ENCODE data around the gene CD6.
"Not testable (repeated sequence)": the region's sequence is repeated elsewhere in the genome, so short reads cannot be mapped to it uniquely, and the experiment has no call there.

The CD6 gene

GRCh38 chr11:60959431-60959830 lies 12.0 kb upstream of the CD6 start:
- no peak overlapping the region for H3K4me3 ChIP-seq (ENCODE audit: low read depth in 1 of 2, low read length in 2 of 2)
- no peak overlapping the region for H3K27ac ChIP-seq (ENCODE audit: low read depth, low read length)
- no peaks in the 10 kb centered on the region for H3K36me3 ChIP-seq (ENCODE audit: insufficient read depth, low read length)
- H3K27me3 ChIP-seq (ENCODE audit: control insufficient read depth in 1 of 2, insufficient read depth in 2 of 2, low read length in 2 of 2), result no peaks in the 10 kb centered on the region
- no peaks in the 10 kb centered on the region for H3K9me3 ChIP-seq (ENCODE audit: low read length)
- no peak overlapping the region for H3K9ac ChIP-seq (ENCODE audit: low read length)
- H3K4me1 ChIP-seq (ENCODE audit: insufficient read depth, low read length), result no peaks in the 10 kb centered on the region

- Histone ChIP-seq H3K27ac (ENCODE audit: low read depth, low read length) (no peak overlapping the region), H3K4me3 (ENCODE audit: low read depth in 1 of 2, low read length in 2 of 2) (no peak overlapping the region), H3K4me1 (ENCODE audit: insufficient read depth, low read length) (no peaks in the 10 kb centered on the region)
Observed at GRCh38 chr11:60960405-60960804, 11.1 kb upstream of the CD6 start.

GRCh38 chr11:60964801-60965200 lies 6.7 kb upstream of the CD6 start:
- Histone ChIP-seq H3K9ac (ENCODE audit: low read length) (no peak overlapping the region), H3K4me3 (ENCODE audit: low read depth in 1 of 2, low read length in 2 of 2) (no peak overlapping the region), H3K9me3 (ENCODE audit: low read length) (no peaks in the 10 kb centered on the region), H3K4me1 (ENCODE audit: insufficient read depth, low read length) (no peaks in the 10 kb centered on the region), H3K27ac (ENCODE audit: low read depth, low read length) (no peak overlapping the region), H3K36me3 (ENCODE audit: insufficient read depth, low read length) (no peaks in the 10 kb centered on the region), H3K27me3 (ENCODE audit: control insufficient read depth in 1 of 2, insufficient read depth in 2 of 2, low read length in 2 of 2) (no peaks in the 10 kb centered on the region)

More at GRCh38 chr11:60960405-60960804, 11.1 kb upstream of the CD6 start:
- H3K27me3 ChIP-seq (ENCODE audit: control insufficient read depth in 1 of 2, insufficient read depth in 2 of 2, low read length in 2 of 2), result no peaks in the 10 kb centered on the region
- H3K36me3 ChIP-seq (ENCODE audit: insufficient read depth, low read length), result no peaks in the 10 kb centered on the region
- no peaks in the 10 kb centered on the region for H3K9me3 ChIP-seq (ENCODE audit: low read length)
- no peak overlapping the region for H3K9ac ChIP-seq (ENCODE audit: low read length)

GRCh38 chr11:60966890-60967289 lies 4.6 kb upstream of the CD6 start:
- H3K4me1 ChIP-seq (ENCODE audit: insufficient read depth, low read length), result no peaks in the 10 kb centered on the region
- H3K27ac ChIP-seq (ENCODE audit: low read depth, low read length), result no peak overlapping the region
- H3K9ac ChIP-seq (ENCODE audit: low read length), result no peak overlapping the region
- no peak overlapping the region for H3K4me3 ChIP-seq (ENCODE audit: low read depth in 1 of 2, low read length in 2 of 2)
- H3K36me3 ChIP-seq (ENCODE audit: insufficient read depth, low read length), result no peaks in the 10 kb centered on the region
- H3K27me3 ChIP-seq (ENCODE audit: control insufficient read depth in 1 of 2, insufficient read depth in 2 of 2, low read length in 2 of 2), result no peaks in the 10 kb centered on the region
- no peaks in the 10 kb centered on the region for H3K9me3 ChIP-seq (ENCODE audit: low read length)

GRCh38 chr11:60968223-60968622 lies 3.3 kb upstream of the CD6 start:
- Histone ChIP-seq H3K27me3 (ENCODE audit: control insufficient read depth in 1 of 2, insufficient read depth in 2 of 2, low read length in 2 of 2) (no peaks in the 10 kb centered on the region), H3K4me1 (ENCODE audit: insufficient read depth, low read length) (no peaks in the 10 kb centered on the region), H3K4me3 (ENCODE audit: low read depth in 1 of 2, low read length in 2 of 2) (no peak overlapping the region), H3K9ac (ENCODE audit: low read length) (no peak overlapping the region), H3K9me3 (ENCODE audit: low read length) (no peaks in the 10 kb centered on the region), H3K36me3 (ENCODE audit: insufficient read depth, low read length) (no peaks in the 10 kb centered on the region), H3K27ac (ENCODE audit: low read depth, low read length) (no peak overlapping the region)

- Histone ChIP-seq H3K27ac (ENCODE audit: low read depth, low read length) (no peak overlapping the region), H3K4me3 (ENCODE audit: low read depth in 1 of 2, low read length in 2 of 2) (no peak overlapping the region), H3K27me3 (ENCODE audit: control insufficient read depth in 1 of 2, insufficient read depth in 2 of 2, low read length in 2 of 2) (no peaks in the 10 kb centered on the region), H3K36me3 (ENCODE audit: insufficient read depth, low read length) (no peaks in the 10 kb centered on the region), H3K9me3 (ENCODE audit: low read length) (no peaks in the 10 kb centered on the region), H3K4me1 (ENCODE audit: insufficient read depth, low read length) (no peaks in the 10 kb centered on the region), H3K9ac (ENCODE audit: low read length) (no peak overlapping the region)
Observed at GRCh38 chr11:60970369-60970774, 1.1 kb upstream of the CD6 start.

- Histone ChIP-seq H3K36me3 (ENCODE audit: insufficient read depth, low read length) (no peaks in the 10 kb centered on the region), H3K27ac (ENCODE audit: low read depth, low read length) (no peak overlapping the region), H3K27me3 (ENCODE audit: control insufficient read depth in 1 of 2, insufficient read depth in 2 of 2, low read length in 2 of 2) (no peaks in the 10 kb centered on the region), H3K9me3 (ENCODE audit: low read length) (no peaks in the 10 kb centered on the region), H3K9ac (ENCODE audit: low read length) (no peak overlapping the region), H3K4me3 (ENCODE audit: low read depth in 1 of 2, low read length in 2 of 2) (no peak overlapping the region), H3K4me1 (ENCODE audit: insufficient read depth, low read length) (no peaks in the 10 kb centered on the region)
Observed at GRCh38 chr11:60970890-60971289, 590 bp upstream of the CD6 start.

GRCh38 chr11:60972182-60973030 lies 926 bp downstream of the CD6 start:
- no peak overlapping the region for H3K9ac ChIP-seq (ENCODE audit: low read length)
- no peak overlapping the region for H3K4me3 ChIP-seq (ENCODE audit: low read depth in 1 of 2, low read length in 2 of 2)
- H3K36me3 ChIP-seq (ENCODE audit: insufficient read depth, low read length), result no peaks in the 10 kb centered on the region
- no peak overlapping the region for H3K27ac ChIP-seq (ENCODE audit: low read depth, low read length)
- H3K9me3 ChIP-seq (ENCODE audit: low read length), result no peaks in the 10 kb centered on the region
- no peaks in the 10 kb centered on the region for H3K27me3 ChIP-seq (ENCODE audit: control insufficient read depth in 1 of 2, insufficient read depth in 2 of 2, low read length in 2 of 2)
- no peaks in the 10 kb centered on the region for H3K4me1 ChIP-seq (ENCODE audit: insufficient read depth, low read length)

- Histone ChIP-seq H3K9ac (ENCODE audit: low read length) (no peak overlapping the region), H3K4me3 (ENCODE audit: low read depth in 1 of 2, low read length in 2 of 2) (no peak overlapping the region), H3K27me3 (ENCODE audit: control insufficient read depth in 1 of 2, insufficient read depth in 2 of 2, low read length in 2 of 2) (no peaks in the 10 kb centered on the region), H3K9me3 (ENCODE audit: low read length) (no peaks in the 10 kb centered on the region), H3K27ac (ENCODE audit: low read depth, low read length) (no peak overlapping the region), H3K36me3 (ENCODE audit: insufficient read depth, low read length) (no peaks in the 10 kb centered on the region), H3K4me1 (ENCODE audit: insufficient read depth, low read length) (no peaks in the 10 kb centered on the region)
Observed at GRCh38 chr11:60973699-60974098, 2.2 kb downstream of the CD6 start.

- not testable (repeated sequence) for H3K4me3 ChIP-seq (ENCODE audit: low read depth in 1 of 2, low read length in 2 of 2); H3K9ac ChIP-seq (ENCODE audit: low read length); H3K36me3 ChIP-seq (ENCODE audit: insufficient read depth, low read length); H3K4me1 ChIP-seq (ENCODE audit: insufficient read depth, low read length); H3K27ac ChIP-seq (ENCODE audit: low read depth, low read length); H3K27me3 ChIP-seq (ENCODE audit: control insufficient read depth in 1 of 2, insufficient read depth in 2 of 2, low read length in 2 of 2); H3K9me3 ChIP-seq (ENCODE audit: low read length)
Observed at GRCh38 chr11:60974316-60974715, 2.8 kb downstream of the CD6 start.

GRCh38 chr11:60974726-60975125 lies 3.2 kb downstream of the CD6 start:
- no peaks in the 10 kb centered on the region for H3K36me3 ChIP-seq (ENCODE audit: insufficient read depth, low read length)
- H3K4me3 ChIP-seq (ENCODE audit: low read depth in 1 of 2, low read length in 2 of 2), result no peak overlapping the region
- no peaks in the 10 kb centered on the region for H3K9me3 ChIP-seq (ENCODE audit: low read length)
- no peaks in the 10 kb centered on the region for H3K4me1 ChIP-seq (ENCODE audit: insufficient read depth, low read length)
- no peak overlapping the region for H3K9ac ChIP-seq (ENCODE audit: low read length)
- H3K27ac ChIP-seq (ENCODE audit: low read depth, low read length), result no peak overlapping the region
- H3K27me3 ChIP-seq (ENCODE audit: control insufficient read depth in 1 of 2, insufficient read depth in 2 of 2, low read length in 2 of 2), result no peaks in the 10 kb centered on the region

- H3K4me1 ChIP-seq (ENCODE audit: insufficient read depth, low read length), result no peaks in the 10 kb centered on the region
- H3K27ac ChIP-seq (ENCODE audit: low read depth, low read length), result no peak overlapping the region
- no peak overlapping the region for H3K9ac ChIP-seq (ENCODE audit: low read length)
- no peaks in the 10 kb centered on the region for H3K27me3 ChIP-seq (ENCODE audit: control insufficient read depth in 1 of 2, insufficient read depth in 2 of 2, low read length in 2 of 2)
- no peaks in the 10 kb centered on the region for H3K36me3 ChIP-seq (ENCODE audit: insufficient read depth, low read length)
- no peak overlapping the region for H3K4me3 ChIP-seq (ENCODE audit: low read depth in 1 of 2, low read length in 2 of 2)
- no peaks in the 10 kb centered on the region for H3K9me3 ChIP-seq (ENCODE audit: low read length)
Observed at GRCh38 chr11:60977224-60977623, 5.7 kb downstream of the CD6 start.

Measured in muscle layer of colon (tissue), 2 donors.